KOPT-K1 (cell line): ENCODE data around the gene RHOV.

Source experiments
- H3K27ac ChIP-seq: fragments of 200-600 bp; sonication (generic); 2 replicates; pipeline ENCODE4 v1.5.1; 2016; ENCODE audit warnings: antibody characterized with exemption, mild to moderate bottlenecking, low read depth, low read length; ENCODE audit not compliant: poor library complexity, severe bottlenecking
- H3K36me3 ChIP-seq: fragments of 200-600 bp; sonication (generic); 2 replicates; pipeline ENCODE4 v1.5.1; 2017; ENCODE audit warnings: antibody characterized with exemption, mild to moderate bottlenecking, low read length, moderate library complexity; ENCODE audit not compliant: insufficient read depth
- H3K9me3 ChIP-seq: fragments of 200-600 bp; sonication (generic); 2 replicates; pipeline ENCODE4 v1.5.1; 2017; ENCODE audit warnings: antibody characterized with exemption, low read length, mild to moderate bottlenecking; ENCODE audit not compliant: insufficient read depth, poor library complexity, severe bottlenecking

RHOV gene

GRCh38 chr15:40826423-40827075, 47.5 kb downstream of the RHOV start:
- Histone ChIP-seq H3K27ac (no peak overlapping the region), H3K36me3 (no peaks in the 10 kb centered on the region), H3K9me3 (no peaks in the 10 kb centered on the region)

- H3K27ac ChIP-seq: no peak overlapping the region
- no peaks in the 10 kb centered on the region for H3K36me3 ChIP-seq
- H3K9me3 ChIP-seq: no peaks in the 10 kb centered on the region
Measured at GRCh38 chr15:40825661-40826422, 48.2 kb downstream of the RHOV start.

DNA sequence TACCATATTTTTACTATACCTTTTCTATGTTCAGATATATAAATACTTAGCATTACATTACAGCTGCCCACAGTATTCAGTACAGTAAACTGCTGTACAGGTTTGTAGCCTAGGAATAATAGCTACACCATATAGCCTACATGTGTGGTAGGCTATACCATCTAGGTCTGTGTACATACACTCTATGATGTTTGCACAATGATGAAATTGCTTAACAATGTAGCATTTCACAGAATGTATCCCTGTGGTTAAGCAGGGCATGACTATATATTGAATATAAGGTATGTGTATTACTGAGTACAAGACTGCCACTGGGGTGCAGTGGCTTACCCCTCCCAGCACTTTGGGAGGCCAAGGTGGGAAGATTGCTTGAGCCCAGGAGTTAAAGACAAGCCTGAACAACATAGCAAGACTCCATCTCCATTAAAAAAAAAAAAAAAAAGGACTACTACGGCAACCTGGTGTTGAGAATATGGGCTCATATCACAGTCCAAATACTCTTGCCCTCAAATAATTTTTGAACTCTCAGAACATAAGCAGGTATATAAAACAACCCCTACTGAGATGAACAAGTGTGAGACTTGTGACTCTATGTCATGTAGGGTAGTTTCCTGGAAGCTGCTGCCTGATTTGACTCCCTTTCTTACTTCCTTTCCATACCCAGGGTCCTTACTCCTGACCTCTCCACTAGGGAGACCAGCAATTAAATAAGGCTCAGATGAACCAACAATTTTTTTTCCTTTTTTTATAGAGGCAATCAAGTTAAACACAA, 50.3 kb downstream of the RHOV start:
- H3K9me3 ChIP-seq: no peaks in the 10 kb centered on the region
- H3K27ac ChIP-seq: no peak overlapping the region
- H3K36me3 ChIP-seq: no peaks in the 10 kb centered on the region
